Lower lobe of right lung (tissue), 2 donors: Measurements from ENCODE around the gene FBXW11. TPM values are rescaled to one million over a fixed set of nuclear protein-coding genes. Genes with fewer than 3 reads are reported as not detected.

Source experiments
- ATAC-seq, 2 donors: fragments of 200-7000 bp; cut with Tn5 transposase; one replicate each; pipeline ENCODE4 v1.9.1; 2020 to 2022; ENCODE audit warnings: mild to moderate bottlenecking in 2 of 2, moderate library complexity in 2 of 2
- DNase-seq: peaks from one replicate; pipeline ENCODE4 v3.0.0-alpha.2; 2020
- H3K27ac ChIP-seq: fragments of 200-600 bp; one replicate; pipeline ENCODE4 v1.8.0; 2022
- H3K27me3 ChIP-seq: fragments of 200-600 bp; one replicate; pipeline ENCODE4 v1.8.0; 2022; ENCODE audit warnings: low read depth
- H3K36me3 ChIP-seq: fragments of 200-600 bp; one replicate; pipeline ENCODE4 v1.8.0; 2022; ENCODE audit warnings: mild to moderate bottlenecking
- H3K4me1 ChIP-seq: fragments of 200-600 bp; one replicate; pipeline ENCODE4 v1.8.0; 2022
- H3K4me3 ChIP-seq: fragments of 200-600 bp; one replicate; pipeline ENCODE4 v1.8.0; 2022; ENCODE audit warnings: mild to moderate bottlenecking
- H3K9me3 ChIP-seq: fragments of 200-600 bp; one replicate; pipeline ENCODE4 v1.8.0; 2022
- CTCF ChIP-seq: fragments of 200-600 bp; IDR thresholded peaks from one replicate; pipeline ENCODE4 v1.8.0; 2022; ENCODE audit warnings: antibody characterized with exemption, mild to moderate bottlenecking
- intact Hi-C: fragments of 100-400 bp; cut with DNase I; formaldehyde crosslinking; loops from one replicate; pipeline ENCODE4 v1.11.0; 2022
- total RNA-seq: library from RNA; stranded (reverse); fragmentation: NEBNext Ultra II Directional; extraction: Animal tissue kit (Norgen Biotek cat#: 25700); gene quantifications from one replicate; pipeline ENCODE4 v1.2.1, GENCODE V29; 2021
- donor health status: DM: no; HTN: yes; CAD: no; lungs with severe emphysema.

FBXW11 gene
- total RNA-seq, 1 donor from 2014 or later: 52.8 TPM

GRCh38 chr5:171871711-171872110, 134.7 kb downstream of the FBXW11 start:
- H3K9me3 ChIP-seq: no peaks in the 10 kb centered on the region
- ATAC-seq: no peak
- H3K4me1 ChIP-seq: peaks cover 4% of the 10 kb centered on the region
- no peak for TF ChIP-seq CTCF
- H3K4me3 ChIP-seq: no peak overlapping the region
- H3K27ac ChIP-seq: no peak overlapping the region
- DNase-seq: no peak
- intact Hi-C loops: no loop called here
- H3K27me3 ChIP-seq: no peaks in the 10 kb centered on the region
- peaks cover 93% of the 10 kb centered on the region for H3K36me3 ChIP-seq

- H3K4me3 ChIP-seq: no peak overlapping the region
- H3K27me3 ChIP-seq: no peaks in the 10 kb centered on the region
- no peak overlapping the region for H3K27ac ChIP-seq
- no peak for TF ChIP-seq CTCF
- intact Hi-C loops: no loop called here
- no peaks in the 10 kb centered on the region for H3K9me3 ChIP-seq
- peaks cover 84% of the 10 kb centered on the region for H3K36me3 ChIP-seq
- ATAC-seq (no peak), DNase-seq (no peak)
- peaks cover 4% of the 10 kb centered on the region for H3K4me1 ChIP-seq
Observed at GRCh38 chr5:171869956-171870355, 136.5 kb downstream of the FBXW11 start.

- intact Hi-C loops: no loop called here
- peaks cover 86% of the 10 kb centered on the region for H3K36me3 ChIP-seq
- TF ChIP-seq CTCF: no peak
- DNase-seq (no peak), ATAC-seq (no peak)
- H3K9me3 ChIP-seq: no peaks in the 10 kb centered on the region
- no peak overlapping the region for H3K4me3 ChIP-seq
- H3K27me3 ChIP-seq: no peaks in the 10 kb centered on the region
- no peak overlapping the region for H3K27ac ChIP-seq
- H3K4me1 ChIP-seq: no peaks in the 10 kb centered on the region
Observed at GRCh38 chr5:171868236-171868635, 138.2 kb downstream of the FBXW11 start.

GRCh38 chr5:171867786-171868185, 138.7 kb downstream of the FBXW11 start:
- no peak overlapping the region for H3K27ac ChIP-seq
- no peaks in the 10 kb centered on the region for H3K9me3 ChIP-seq
- TF ChIP-seq CTCF: no peak
- ATAC-seq (no peak), DNase-seq (no peak)
- H3K36me3 ChIP-seq: peaks cover 86% of the 10 kb centered on the region
- no peaks in the 10 kb centered on the region for H3K4me1 ChIP-seq
- H3K27me3 ChIP-seq: no peaks in the 10 kb centered on the region
- H3K4me3 ChIP-seq: no peak overlapping the region
- intact Hi-C loops: no loop called here

- no peaks in the 10 kb centered on the region for H3K9me3 ChIP-seq
- no peak for DNase-seq
- TF ChIP-seq CTCF: no peak
- H3K4me1 ChIP-seq: peaks cover 7% of the 10 kb centered on the region
- no peaks in the 10 kb centered on the region for H3K27me3 ChIP-seq
- intact Hi-C loops: no loop called here
- no peak overlapping the region for H3K4me3 ChIP-seq
- no peak overlapping the region for H3K27ac ChIP-seq
- H3K36me3 ChIP-seq: peaks cover 71% of the 10 kb centered on the region
- ATAC-seq: no peak
Observed at GRCh38 chr5:171865471-171865870, 141.0 kb downstream of the FBXW11 start.

- no peaks in the 10 kb centered on the region for H3K9me3 ChIP-seq
- no peak for DNase-seq
- no peaks in the 10 kb centered on the region for H3K27me3 ChIP-seq
- H3K27ac ChIP-seq: no peak overlapping the region
- H3K4me1 ChIP-seq: peaks cover 7% of the 10 kb centered on the region
- no peak for TF ChIP-seq CTCF
- no peak overlapping the region for H3K4me3 ChIP-seq
- intact Hi-C loops: no loop called here
- ATAC-seq: no peak
- peaks cover 59% of the 10 kb centered on the region for H3K36me3 ChIP-seq
Observed at GRCh38 chr5:171863935-171864334, 142.5 kb downstream of the FBXW11 start.
